RWPE1 (cell line): ENCODE data around the gene KCNG2.

Experiments
- CTCF ChIA-PET: fragments of 350-600 bp; sonication (Branson Sonifier 250); formaldehyde crosslinking; extraction: SDS; loops from one replicate; lab custom pipeline; 2021; lab: Yijun Ruan, JAX
- POLR2A ChIA-PET: fragments of 400-600 bp; formaldehyde crosslinking; extraction: SDS; loops from one replicate; lab custom pipeline; 2020; ENCODE audit warnings: antibody characterized with exemption; ENCODE audit not compliant: low non-redundant PET; lab: Yijun Ruan, JAX
- DNase-seq: peaks from one replicate; pipeline ENCODE4 v3.0.0; 2012; ENCODE audit warnings: low spot score
- H3K27ac ChIP-seq: fragments of 450-650 bp; 2 replicates; pipeline ENCODE4 v1.5.1; 2017
- CTCF ChIP-seq: fragments of 450-650 bp; conservative IDR thresholded peaks from 2 replicates; pipeline ENCODE4 v1.5.1; 2017; ENCODE audit warnings: low read depth, mild to moderate bottlenecking

Gene KCNG2

GRCh38 chr18:79903787-79904356 lies 106.1 kb downstream of the KCNG2 start:
- POLR2A ChIA-PET, result no interaction called here
- CTCF ChIA-PET, result no interaction called here

GRCh38 chr18:79904357-79905147 lies 106.8 kb downstream of the KCNG2 start:
- H3K27ac ChIP-seq, result peak overlapping the region; percentile 61
- ChIA-PET POLR2A (no interaction called here), CTCF (no interaction called here)
- TF ChIP-seq CTCF, result no peak
- DNase-seq, result peak; percentile 44

More at GRCh38 chr18:79903787-79904356, 106.1 kb downstream of the KCNG2 start:
- H3K27ac ChIP-seq, result peak overlapping the region; percentile 61
- no peak for DNase-seq
- TF ChIP-seq CTCF, result no peak

GRCh38 chr18:79905389-79905911 lies 107.7 kb downstream of the KCNG2 start:
- H3K27ac ChIP-seq, result peak overlapping the region; percentile 61
- POLR2A ChIA-PET, result no interaction called here
- no peak for TF ChIP-seq CTCF
- CTCF ChIA-PET, result no interaction called here
- DNase-seq, result no peak

GRCh38 chr18:79905993-79906392 lies 108.3 kb downstream of the KCNG2 start:
- ChIA-PET CTCF (no interaction called here), POLR2A (no interaction called here)
- no peak for DNase-seq
- H3K27ac ChIP-seq, result no peak overlapping the region
- TF ChIP-seq CTCF, result no peak

- TF ChIP-seq CTCF, result no peak
- ChIA-PET CTCF (no interaction called here), POLR2A (no interaction called here)
- DNase-seq, result no peak
- H3K27ac ChIP-seq, result no peak overlapping the region
Observed at GRCh38 chr18:79906706-79907105, 109.0 kb downstream of the KCNG2 start.

- POLR2A ChIA-PET, result no interaction called here
- CTCF ChIA-PET, result no interaction called here
- no peak for TF ChIP-seq CTCF
- no peak overlapping the region for H3K27ac ChIP-seq
- no peak for DNase-seq
Observed at GRCh38 chr18:79910563-79911343, 113.0 kb downstream of the KCNG2 start.
